SU-DHL-6 (cell line): Measurements from ENCODE around the gene PIRT.

Experiments
- H2AFZ ChIP-seq: fragments of 200-600 bp; sonication (generic); 2 replicates; pipeline ENCODE4 v1.6.1; 2014; ENCODE audit warnings: low read depth, mild to moderate bottlenecking, moderate library complexity, mixed read lengths, antibody characterized with exemption, low read length; ENCODE audit not compliant: severe bottlenecking
- H3F3A ChIP-seq: fragments of 200-600 bp; shearing (Covaris generic); 2 replicates; pipeline ENCODE4 v1.6.0; 2016; ENCODE audit warnings: antibody characterized with exemption, mild to moderate bottlenecking; ENCODE audit not compliant: insufficient read depth
- H3K27ac ChIP-seq: fragments of 200-600 bp; sonication (generic); 2 replicates; pipeline ENCODE4 v1.5.1; 2016; ENCODE audit warnings: low read depth, mild to moderate bottlenecking, low read length, moderate library complexity, mixed read lengths
- H3K27me3 ChIP-seq: fragments of 200-600 bp; sonication (generic), shearing (Covaris generic); 2 replicates; pipeline ENCODE4 v1.6.0; 2014; ENCODE audit warnings: mild to moderate bottlenecking, low read length
- H3K36me3 ChIP-seq: fragments of 200-600 bp; sonication (generic); 2 replicates; pipeline ENCODE4 v1.6.1; 2014; ENCODE audit warnings: mild to moderate bottlenecking, low read length, mixed read lengths
- H3K4me2 ChIP-seq: fragments of 300-600, 200-600 bp; shearing (Covaris generic), sonication (generic); 2 replicates; pipeline ENCODE4 v1.6.0; 2014; ENCODE audit warnings: low read length, low read depth, mild to moderate bottlenecking; ENCODE audit not compliant: poor library complexity, severe bottlenecking
- H3K4me3 ChIP-seq: fragments of 200-600 bp; sonication (generic); 2 replicates; pipeline ENCODE4 v1.5.1; 2014; ENCODE audit warnings: antibody characterized with exemption, low read length, mild to moderate bottlenecking, mixed read lengths; ENCODE audit not compliant: insufficient read depth, poor library complexity, severe bottlenecking
- H3K79me2 ChIP-seq: fragments of 200-600 bp; sonication (generic); 2 replicates; pipeline ENCODE4 v1.6.1; 2014; ENCODE audit warnings: mild to moderate bottlenecking, low read length, moderate library complexity; ENCODE audit not compliant: insufficient read depth
- H3K9ac ChIP-seq: fragments of 200-600 bp; sonication (generic); 2 replicates; pipeline ENCODE4 v1.7.0; 2014; ENCODE audit warnings: mild to moderate bottlenecking, low read length
- H3K9me2 ChIP-seq: fragments of 200-600 bp; sonication (generic); replicated peaks from 2 replicates; pipeline ENCODE4 v1.6.1; 2014; ENCODE audit warnings: low read length; ENCODE audit not compliant: insufficient read depth
- H3K9me3 ChIP-seq: fragments of 200-600 bp; sonication (generic); 2 replicates; pipeline ENCODE4 v1.6.1; 2014; ENCODE audit warnings: low read length, mixed read lengths; ENCODE audit not compliant: insufficient read depth
- H4K20me1 ChIP-seq: fragments of 200-600 bp; sonication (generic); 2 replicates; pipeline ENCODE4 v1.6.1; 2014; ENCODE audit warnings: low read depth, mild to moderate bottlenecking, antibody characterized with exemption, low read length, moderate library complexity, mixed read lengths
- CTCF ChIP-seq: fragments of 200-600 bp; sonication (generic); IDR thresholded peaks from one replicate; pipeline ENCODE4 v1.5.1; 2017; ENCODE audit warnings: antibody characterized with exemption, mild to moderate bottlenecking, low read length, moderate library complexity; ENCODE audit not compliant: insufficient read depth, poor library complexity, severe bottlenecking
- EZH2phosphoT487 ChIP-seq: fragments of 200-600 bp; sonication (generic), shearing (Covaris generic); conservative IDR thresholded peaks from 2 replicates; pipeline ENCODE4 v1.6.1; 2018; ENCODE audit warnings: mild to moderate bottlenecking, antibody characterized with exemption, low read length, moderate library complexity, mixed read lengths

Gene PIRT

DNA sequence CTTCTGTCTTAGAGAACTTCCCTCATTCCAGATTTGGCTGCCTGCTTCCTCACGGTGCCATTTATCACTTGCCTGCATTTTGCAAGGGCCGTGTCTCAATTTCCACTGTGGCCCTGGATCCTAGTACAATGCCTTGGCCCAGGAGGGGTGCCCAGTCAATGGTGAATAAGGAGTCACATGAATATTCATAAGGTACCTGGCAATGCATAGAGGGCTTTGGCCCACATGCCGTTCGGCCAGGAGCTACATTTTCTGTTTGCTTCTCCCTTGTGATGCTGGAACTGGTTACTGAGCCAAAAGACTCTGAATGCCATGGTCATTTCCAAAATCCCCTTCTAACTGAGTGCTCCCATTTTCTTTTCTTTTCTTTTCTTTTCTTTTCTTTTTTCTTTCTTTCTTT is 4.8 kb upstream of the PIRT start:
- H3K27ac ChIP-seq, result no peak overlapping the region

GRCh38 chr17:10838682-10839081 is 795 bp upstream of the PIRT start:
- Histone ChIP-seq H3K4me2 (no peak overlapping the region), H3F3A (no peaks in the 10 kb centered on the region)
- TF ChIP-seq CTCF (no peak), EZH2phosphoT487 (no peak)

More for the DNA sequence above, 4.8 kb upstream of the PIRT start:
- no peaks in the 10 kb centered on the region for H3K9me3 ChIP-seq
- no peaks in the 10 kb centered on the region for H3K36me3 ChIP-seq
- no peaks in the 10 kb centered on the region for H3K9me2 ChIP-seq
- no peaks in the 10 kb centered on the region for H3F3A ChIP-seq
- H3K27me3 ChIP-seq, result no peaks in the 10 kb centered on the region
- H2AFZ ChIP-seq, result no peak overlapping the region
- H3K4me2 ChIP-seq, result no peak overlapping the region
- H3K4me3 ChIP-seq, result no peak overlapping the region
- no peaks in the 10 kb centered on the region for H4K20me1 ChIP-seq
- H3K79me2 ChIP-seq, result no peaks in the 10 kb centered on the region
- TF ChIP-seq CTCF (no peak), EZH2phosphoT487 (no peak)
- no peak overlapping the region for H3K9ac ChIP-seq

GRCh38 chr17:10836966-10837590 is 809 bp downstream of the PIRT start:
- H4K20me1 ChIP-seq, result no peaks in the 10 kb centered on the region
- H3K36me3 ChIP-seq, result no peaks in the 10 kb centered on the region
- no peak for TF ChIP-seq CTCF
- no peak for TF ChIP-seq EZH2phosphoT487

More at GRCh38 chr17:10838682-10839081, 795 bp upstream of the PIRT start:
- no peaks in the 10 kb centered on the region for H4K20me1 ChIP-seq
- H3K4me3 ChIP-seq, result no peak overlapping the region
- H3K36me3 ChIP-seq, result no peaks in the 10 kb centered on the region
- no peaks in the 10 kb centered on the region for H3K9me3 ChIP-seq
- no peak overlapping the region for H2AFZ ChIP-seq
- H3K79me2 ChIP-seq, result no peaks in the 10 kb centered on the region
- H3K27me3 ChIP-seq, result no peaks in the 10 kb centered on the region
- no peaks in the 10 kb centered on the region for H3K9me2 ChIP-seq
- H3K27ac ChIP-seq, result no peak overlapping the region
- no peak overlapping the region for H3K9ac ChIP-seq

More at GRCh38 chr17:10836966-10837590, 809 bp downstream of the PIRT start:
- Histone ChIP-seq H3K4me3 (no peak overlapping the region), H3F3A (no peaks in the 10 kb centered on the region), H3K4me2 (no peak overlapping the region), H3K79me2 (no peaks in the 10 kb centered on the region), H3K9me2 (no peaks in the 10 kb centered on the region), H3K27me3 (no peaks in the 10 kb centered on the region), H3K9ac (no peak overlapping the region), H3K9me3 (no peaks in the 10 kb centered on the region), H2AFZ (no peak overlapping the region), H3K27ac (no peak overlapping the region)
